Breast epithelium (tissue), 3 donors: ENCODE data around the gene APELA.

Experiments
- POLR2A ChIP-seq: fragments of 450-650 bp; IDR thresholded peaks from one replicate; pipeline ENCODE4 v1.6.1; 2016; ENCODE audit warnings: antibody characterized with exemption, mild to moderate bottlenecking, moderate library complexity
- TF ChIP-seq, protein P1 (sequence below), 3 donors: fragments of 450-650 bp; IDR thresholded peaks; one replicate each; pipeline ENCODE4 v1.5.1; 2016 to 2017; ENCODE audit warnings: antibody characterized with exemption in 3 of 3, mild to moderate bottlenecking in 3 of 3, moderate library complexity in 3 of 3

- TF ChIP-seq, protein P1, sequence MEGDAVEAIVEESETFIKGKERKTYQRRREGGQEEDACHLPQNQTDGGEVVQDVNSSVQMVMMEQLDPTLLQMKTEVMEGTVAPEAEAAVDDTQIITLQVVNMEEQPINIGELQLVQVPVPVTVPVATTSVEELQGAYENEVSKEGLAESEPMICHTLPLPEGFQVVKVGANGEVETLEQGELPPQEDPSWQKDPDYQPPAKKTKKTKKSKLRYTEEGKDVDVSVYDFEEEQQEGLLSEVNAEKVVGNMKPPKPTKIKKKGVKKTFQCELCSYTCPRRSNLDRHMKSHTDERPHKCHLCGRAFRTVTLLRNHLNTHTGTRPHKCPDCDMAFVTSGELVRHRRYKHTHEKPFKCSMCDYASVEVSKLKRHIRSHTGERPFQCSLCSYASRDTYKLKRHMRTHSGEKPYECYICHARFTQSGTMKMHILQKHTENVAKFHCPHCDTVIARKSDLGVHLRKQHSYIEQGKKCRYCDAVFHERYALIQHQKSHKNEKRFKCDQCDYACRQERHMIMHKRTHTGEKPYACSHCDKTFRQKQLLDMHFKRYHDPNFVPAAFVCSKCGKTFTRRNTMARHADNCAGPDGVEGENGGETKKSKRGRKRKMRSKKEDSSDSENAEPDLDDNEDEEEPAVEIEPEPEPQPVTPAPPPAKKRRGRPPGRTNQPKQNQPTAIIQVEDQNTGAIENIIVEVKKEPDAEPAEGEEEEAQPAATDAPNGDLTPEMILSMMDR (IDR thresholded peaks at IDR 0.05), result no peak
- no peak for TF ChIP-seq POLR2A
Measured at GRCh38 chr4:164856396-164856795, 20.6 kb upstream of the APELA start.
